ENCODE measurements around the gene EPGN. TPM values are rescaled to one million over a fixed set of nuclear protein-coding genes. Genes with fewer than 3 reads are reported as not detected.

The EPGN gene
- total and polyA plus RNA-seq, 2 donors from 2014 or later, result 1.6 TPM; not detected in 1

DNA sequence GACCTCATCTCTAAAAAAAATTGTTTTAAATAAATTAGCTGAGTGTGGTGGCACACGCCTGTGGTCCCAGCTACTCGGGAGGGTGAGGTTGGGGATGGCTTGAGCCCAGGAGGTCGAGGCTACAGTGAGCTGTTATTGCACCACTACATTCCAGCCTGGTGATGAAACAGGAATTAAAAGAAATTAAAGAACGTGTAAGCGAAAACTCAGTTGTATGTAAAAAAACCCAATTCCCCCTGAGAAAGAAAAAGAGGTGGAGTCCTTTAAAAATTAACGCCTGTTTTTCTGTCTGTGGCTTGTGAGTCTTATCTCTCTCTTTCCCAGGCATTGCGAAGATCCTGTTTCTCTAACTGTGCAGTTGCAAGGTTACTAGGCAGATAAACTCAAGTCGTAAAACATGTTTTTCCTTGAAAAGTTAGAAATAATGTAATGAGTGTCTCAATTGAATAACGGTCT is 22.1 kb downstream of the EPGN start:
- Histone ChIP-seq H3K36me3 (ENCODE audit: control insufficient read depth in 2 of 3, insufficient read depth in 3 of 3, low read length in 3 of 3) (no peaks in the 10 kb centered on the region), H3K27me3 (ENCODE audit: control insufficient read depth, insufficient read depth, low read length) (no peaks in the 10 kb centered on the region), H3K4me1 (ENCODE audit: control insufficient read depth in 2 of 3, insufficient read depth in 2 of 3, low read depth in 1 of 3, low read length in 3 of 3) (no peaks in the 10 kb centered on the region), H3K27ac (ENCODE audit: low read depth in 2 of 2, low read length in 2 of 2) (no peak overlapping the region), H3K9me3 (ENCODE audit: control insufficient read depth in 2 of 3, insufficient read depth in 1 of 3, low read length in 3 of 3) (no peaks in the 10 kb centered on the region), H3K9ac (ENCODE audit: low read length in 3 of 3) (no peak overlapping the region), H3K4me3 (ENCODE audit: low read length in 3 of 3) (no peak overlapping the region)
- DNase-seq, result no peak
- no peak for FAIRE-seq
- intact Hi-C loops (cut with DNase I), result no loop called here
- TF ChIP-seq, protein P1, sequence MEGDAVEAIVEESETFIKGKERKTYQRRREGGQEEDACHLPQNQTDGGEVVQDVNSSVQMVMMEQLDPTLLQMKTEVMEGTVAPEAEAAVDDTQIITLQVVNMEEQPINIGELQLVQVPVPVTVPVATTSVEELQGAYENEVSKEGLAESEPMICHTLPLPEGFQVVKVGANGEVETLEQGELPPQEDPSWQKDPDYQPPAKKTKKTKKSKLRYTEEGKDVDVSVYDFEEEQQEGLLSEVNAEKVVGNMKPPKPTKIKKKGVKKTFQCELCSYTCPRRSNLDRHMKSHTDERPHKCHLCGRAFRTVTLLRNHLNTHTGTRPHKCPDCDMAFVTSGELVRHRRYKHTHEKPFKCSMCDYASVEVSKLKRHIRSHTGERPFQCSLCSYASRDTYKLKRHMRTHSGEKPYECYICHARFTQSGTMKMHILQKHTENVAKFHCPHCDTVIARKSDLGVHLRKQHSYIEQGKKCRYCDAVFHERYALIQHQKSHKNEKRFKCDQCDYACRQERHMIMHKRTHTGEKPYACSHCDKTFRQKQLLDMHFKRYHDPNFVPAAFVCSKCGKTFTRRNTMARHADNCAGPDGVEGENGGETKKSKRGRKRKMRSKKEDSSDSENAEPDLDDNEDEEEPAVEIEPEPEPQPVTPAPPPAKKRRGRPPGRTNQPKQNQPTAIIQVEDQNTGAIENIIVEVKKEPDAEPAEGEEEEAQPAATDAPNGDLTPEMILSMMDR (IDR thresholded peaks at IDR 0.05; ENCODE audit: borderline replicate concordance, extremely low read depth, insufficient read depth), result no peak

DNA sequence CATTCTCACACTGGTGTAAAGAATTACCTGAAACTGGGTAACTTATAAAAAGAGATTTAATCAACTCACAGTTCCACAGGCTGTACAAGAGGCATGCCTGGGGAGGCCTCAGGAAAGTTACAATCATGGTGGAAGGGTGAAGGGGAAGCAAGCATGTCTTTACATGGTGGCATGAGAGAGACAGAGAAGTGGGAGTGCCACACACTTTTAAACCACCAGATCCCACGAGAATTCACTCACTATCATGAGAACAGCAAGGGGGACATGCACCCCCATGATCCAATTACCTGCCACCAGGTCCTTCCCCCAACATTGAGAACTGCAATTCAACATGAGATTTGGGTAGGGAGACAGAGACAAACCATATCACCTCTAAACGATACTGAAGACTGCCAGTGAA is 23.0 kb downstream of the EPGN start:
- intact Hi-C loops (cut with DNase I), result no loop called here
- H3K36me3 ChIP-seq (ENCODE audit: control insufficient read depth in 2 of 3, insufficient read depth in 3 of 3, low read length in 3 of 3), result no peaks in the 10 kb centered on the region
- FAIRE-seq, result no peak

DNA sequence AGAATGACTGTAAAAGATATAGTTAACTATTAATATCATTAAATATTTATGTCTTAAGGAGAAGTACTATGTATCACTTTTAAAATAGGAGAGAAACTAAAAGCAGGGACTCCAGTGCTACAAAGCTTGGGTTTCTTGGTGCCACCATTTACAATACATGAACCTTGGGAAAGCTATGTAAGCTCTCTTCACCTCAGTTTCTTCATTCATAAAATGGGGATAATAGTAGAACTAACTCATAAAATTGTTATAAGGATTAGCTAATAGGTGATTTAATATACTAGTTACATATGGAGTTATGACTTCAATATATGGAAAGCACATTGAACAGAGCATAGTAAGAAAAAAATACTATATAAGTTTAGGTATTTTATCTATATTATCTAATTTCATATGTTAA is 23.7 kb downstream of the EPGN start:
- no peak overlapping the region for H3K27ac ChIP-seq (ENCODE audit: low read depth in 2 of 2, low read length in 2 of 2)
- H3K4me1 ChIP-seq (ENCODE audit: control insufficient read depth in 2 of 3, insufficient read depth in 2 of 3, low read depth in 1 of 3, low read length in 3 of 3), result no peaks in the 10 kb centered on the region
- H3K27me3 ChIP-seq (ENCODE audit: control insufficient read depth, insufficient read depth, low read length), result no peaks in the 10 kb centered on the region
- FAIRE-seq, result peak; percentile 66
- DNase-seq, result no peak
- intact Hi-C loops (cut with DNase I), result no loop called here
- TF ChIP-seq, protein P1 (IDR thresholded peaks at IDR 0.05; ENCODE audit: borderline replicate concordance, extremely low read depth, insufficient read depth), result no peak
- no peak overlapping the region for H3K4me3 ChIP-seq (ENCODE audit: low read length in 3 of 3)
- H3K9me3 ChIP-seq (ENCODE audit: control insufficient read depth in 2 of 3, insufficient read depth in 1 of 3, low read length in 3 of 3), result no peaks in the 10 kb centered on the region
- H3K36me3 ChIP-seq (ENCODE audit: control insufficient read depth in 2 of 3, insufficient read depth in 3 of 3, low read length in 3 of 3), result no peaks in the 10 kb centered on the region
- no peak overlapping the region for H3K9ac ChIP-seq (ENCODE audit: low read length in 3 of 3)

More for the DNA sequence above, 23.0 kb downstream of the EPGN start:
- no peaks in the 10 kb centered on the region for H3K9me3 ChIP-seq (ENCODE audit: control insufficient read depth in 2 of 3, insufficient read depth in 1 of 3, low read length in 3 of 3)
- H3K27me3 ChIP-seq (ENCODE audit: control insufficient read depth, insufficient read depth, low read length), result no peaks in the 10 kb centered on the region
- DNase-seq, result no peak
- H3K4me3 ChIP-seq (ENCODE audit: low read length in 3 of 3), result no peak overlapping the region
- no peak overlapping the region for H3K27ac ChIP-seq (ENCODE audit: low read depth in 2 of 2, low read length in 2 of 2)
- no peaks in the 10 kb centered on the region for H3K4me1 ChIP-seq (ENCODE audit: control insufficient read depth in 2 of 3, insufficient read depth in 2 of 3, low read depth in 1 of 3, low read length in 3 of 3)
- TF ChIP-seq, protein P1 (IDR thresholded peaks at IDR 0.05; ENCODE audit: borderline replicate concordance, extremely low read depth, insufficient read depth), result no peak
- H3K9ac ChIP-seq (ENCODE audit: low read length in 3 of 3), result no peak overlapping the region

DNA sequence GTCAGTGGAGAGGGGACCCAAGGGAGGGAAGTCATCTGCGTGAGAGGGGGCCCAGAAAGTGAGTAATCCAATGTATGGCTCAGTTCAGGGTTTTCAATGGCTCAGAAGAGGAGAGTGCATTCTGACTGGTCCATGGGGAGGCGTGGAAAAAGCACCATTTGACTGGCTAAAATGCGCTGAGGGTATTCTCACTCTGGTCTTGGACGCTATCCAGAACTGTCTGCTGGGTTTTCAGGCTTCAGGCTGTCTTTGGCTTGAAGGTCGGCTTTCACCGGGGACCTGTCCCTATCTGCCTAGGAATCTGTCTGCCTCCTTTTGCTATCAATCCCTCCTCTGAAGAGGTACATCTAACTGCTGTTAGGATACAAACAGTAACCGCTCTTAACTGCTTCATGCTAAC is 26.4 kb downstream of the EPGN start:
- H3K27me3 ChIP-seq (ENCODE audit: control insufficient read depth, insufficient read depth, low read length), result no peaks in the 10 kb centered on the region
- DNase-seq, result no peak
- H3K4me3 ChIP-seq (ENCODE audit: low read length in 3 of 3), result no peak overlapping the region
- H3K36me3 ChIP-seq (ENCODE audit: control insufficient read depth in 2 of 3, insufficient read depth in 3 of 3, low read length in 3 of 3), result no peaks in the 10 kb centered on the region
- H3K9me3 ChIP-seq (ENCODE audit: control insufficient read depth in 2 of 3, insufficient read depth in 1 of 3, low read length in 3 of 3), result no peaks in the 10 kb centered on the region
- no peak overlapping the region for H3K9ac ChIP-seq (ENCODE audit: low read length in 3 of 3)
- TF ChIP-seq, protein P1 (IDR thresholded peaks at IDR 0.05; ENCODE audit: borderline replicate concordance, extremely low read depth, insufficient read depth), result no peak
- no peak for FAIRE-seq
- no peak overlapping the region for H3K27ac ChIP-seq (ENCODE audit: low read depth in 2 of 2, low read length in 2 of 2)
- H3K4me1 ChIP-seq (ENCODE audit: control insufficient read depth in 2 of 3, insufficient read depth in 2 of 3, low read depth in 1 of 3, low read length in 3 of 3), result no peaks in the 10 kb centered on the region
- intact Hi-C loops (cut with DNase I), result no loop called here
